Measurements from ENCODE around the gene CST6. TPM values are rescaled to one million over a fixed set of nuclear protein-coding genes. Genes with fewer than 3 reads are reported as not detected.

CST6 gene
- total and polyA plus RNA-seq, 2 of the 4 experiments (the other 2 are of a cell fraction) = 0.54 to 3.0 TPM

- Histone ChIP-seq H3K9me3 (ENCODE audit: control insufficient read depth, insufficient read depth, low read length) (no peaks in the 10 kb centered on the region), H3K9ac (ENCODE audit: low read depth, low read length) (no peak overlapping the region), H3K4me3 (ENCODE audit: insufficient read depth, low read depth, low read length) (no peak overlapping the region), H3K9me1 (ENCODE audit: insufficient read depth, low read length) (no peaks in the 10 kb centered on the region), H3K79me1 (ENCODE audit: low read depth in 1 of 2, low read length in 2 of 2) (peaks cover 47 to 52% of the 10 kb centered on the region in 2 experiments), H4K20me1 (ENCODE audit: insufficient read depth, low read length) (peaks cover 11% of the 10 kb centered on the region), H2BK5ac (ENCODE audit: low read depth, low read length, poor library complexity, severe bottlenecking) (no peak overlapping the region), H3K27me3 (ENCODE audit: control insufficient read depth, insufficient read depth, low read length) (no peaks in the 10 kb centered on the region), H2AK9ac (replicated peaks; ENCODE audit: low read depth, low read length, poor library complexity) (no peak overlapping the region), H3K36me3 (ENCODE audit: control insufficient read depth, insufficient read depth, low read length) (peaks cover 71% of the 10 kb centered on the region), H4K91ac (ENCODE audit: insufficient read depth, low read depth, low read length) (no peak overlapping the region), H2BK120ac (ENCODE audit: low read depth, low read length) (no peak overlapping the region), H2BK20ac (ENCODE audit: low read depth, low read length) (no peak overlapping the region), H3K4me1 (ENCODE audit: control insufficient read depth, insufficient read depth, low read length) (no peaks in the 10 kb centered on the region), H3K4ac (ENCODE audit: low read depth, low read length) (no peak overlapping the region), H2AFZ (replicated peaks; ENCODE audit: low read length, poor library complexity) (no peak overlapping the region), H2BK15ac (ENCODE audit: low read depth, low read length) (no peak overlapping the region), H3K4me2 (ENCODE audit: low read depth, low read length) (no peak overlapping the region), H3K23ac (ENCODE audit: low read depth, low read length) (no peak overlapping the region), H4K5ac (ENCODE audit: low read depth, low read length) (no peak overlapping the region), H2AK5ac (ENCODE audit: low read depth, low read length) (no peak overlapping the region), H3K18ac (ENCODE audit: low read depth, low read length) (no peak overlapping the region), H4K8ac (ENCODE audit: low read depth in 2 of 2, low read length in 2 of 2) (no peak overlapping the region), H3K27ac (ENCODE audit: insufficient read depth, low read length) (no peak overlapping the region), H3K14ac (replicated peaks; ENCODE audit: low read depth, low read length) (no peak overlapping the region), H3K56ac (ENCODE audit: extremely low read depth, insufficient read depth, low read length) (no peak overlapping the region)
- in situ Hi-C loops (cut with MboI; ENCODE audit: low sequenced_read_pairs) = no loop called here
- dilution Hi-C loops (cut with HindIII; ENCODE audit: low sequenced_read_pairs, unreplicated experiment) = no loop called here
- no peak for TF ChIP-seq CHD1 (IDR thresholded peaks at IDR 0.05; ENCODE audit: low read depth, low read length)
- no peak for TF ChIP-seq CTCF (conservative IDR thresholded peaks at IDR 0.05; ENCODE audit: low read depth, low read length)
- no peak for TF ChIP-seq POLR2A (IDR thresholded peaks at IDR 0.05; ENCODE audit: low read depth, low read length)
- TF ChIP-seq FOS (IDR thresholded peaks at IDR 0.05; ENCODE audit: low read depth, low read length) = no peak
- TF ChIP-seq USF2 (IDR thresholded peaks at IDR 0.05; ENCODE audit: low read depth, low read length) = no peak
- CTCF ChIA-PET = interaction anchor here (1.2 kb wide), 1 partner anchor 8 kb away, joined by 4 read pairs; no protein-coding TSS in a partner anchor
- ATAC-seq (ENCODE audit: low read depth) (no peak), DNase-seq (no peak)
- 100% methylated on average over 5 of the region's 8 CpGs; no CpG with 5 or more reads in 1 of the 2 experiments for WGBS, 2 experiments (ENCODE audit: extremely low coverage in 2 of 2, insufficient read length in 1 of 2)
- BruUV-seq (replicated peaks) = no TSS peak
- POLR2A ChIA-PET (ENCODE audit: unreplicated experiment) = no interaction called here
- intact Hi-C loops (cut with micrococcal nuclease) = no loop called here
Observed at GRCh38 chr11:66059966-66060680, 48.3 kb downstream of the CST6 start.

All from IMR-90 (cell line).